B cell (primary cell): Measurements from ENCODE around the gene GSG1. TPM values are rescaled to one million over a fixed set of nuclear protein-coding genes. Genes with fewer than 3 reads are reported as not detected.

Experiments
- ATAC-seq: fragments of 200-7000 bp; cut with Tn5 transposase; one replicate; pipeline ENCODE4 v1.10.0; 2021; ENCODE audit warnings: low read depth, mild to moderate bottlenecking, moderate number of reproducible peaks, moderate library complexity
- CTCF ChIA-PET: fragments of 350-600 bp; sonication (Branson Sonifier 250); formaldehyde crosslinking; loops from one replicate; lab custom pipeline; 2021; ENCODE audit warnings: antibody characterized with exemption, inconsistent platforms; lab: Charles Lee
- POLR2A ChIA-PET: fragments of 350-600 bp; sonication (Branson Sonifier 250); formaldehyde crosslinking; loops from one replicate; lab custom pipeline; 2021; ENCODE audit warnings: antibody characterized with exemption; lab: Charles Lee
- DNase-seq: peaks from one replicate; pipeline ENCODE4 v3.0.0; 2013
- H2AFZ ChIP-seq: 2 replicates; pipeline ENCODE4 v1.6.1; 2012; ENCODE audit warnings: mild to moderate bottlenecking, low read depth, low read length; ENCODE audit not compliant: insufficient read depth, poor library complexity, severe bottlenecking
- H3K27ac ChIP-seq, 2 donors: 1 replicate in 1 of 2; 2 replicates in 1 of 2; pipeline ENCODE4 v1.5.1; 2012 to 2013; ENCODE audit warnings: low read length in 2 of 2, mild to moderate bottlenecking in 2 of 2, moderate library complexity in 1 of 2
- H3K27me3 ChIP-seq, 4 experiments: fragments of 200-600 bp in 1 of 4; sonication (generic) in 1 of 4; replicated peaks in 1 of 4; 1 replicate in 2 of 4; 2 replicates in 2 of 4; pipeline versions ENCODE4 v1.6.1 to v1.7.0; 2013 to 2016; ENCODE audit warnings: low read length in 3 of 4, mild to moderate bottlenecking in 2 of 4, mixed read lengths in 1 of 4, moderate library complexity in 1 of 4; ENCODE audit not compliant: insufficient read depth in 4 of 4, control insufficient read depth in 3 of 4; ENCODE audit errors: control extremely low read depth in 1 of 4
- H3K36me3 ChIP-seq, 2 experiments: replicated peaks in 1 of 2; 1 replicate in 1 of 2; 2 replicates in 1 of 2; pipeline versions ENCODE4 v1.6.1 to v1.7.1; 2013; ENCODE audit warnings: low read length in 1 of 2; ENCODE audit not compliant: insufficient read depth in 2 of 2, control insufficient read depth in 1 of 2; ENCODE audit errors: control extremely low read depth in 1 of 2, extremely low read depth in 1 of 2
- H3K4me1 ChIP-seq, 2 donors: fragments of 200-600 bp in 1 of 2; sonication (generic) in 1 of 2; 1 replicate in 1 of 2; 2 replicates in 1 of 2; pipeline versions ENCODE4 v1.5.1 to v1.6.1; 2013 to 2017; ENCODE audit warnings: low read length in 2 of 2; ENCODE audit not compliant: control insufficient read depth in 2 of 2, insufficient read depth in 2 of 2
- H3K4me2 ChIP-seq: replicated peaks from 2 replicates; pipeline ENCODE3; 2012; ENCODE audit warnings: mild to moderate bottlenecking, low read depth, low read length; ENCODE audit not compliant: poor library complexity, severe bottlenecking
- H3K4me3 ChIP-seq, 5 experiments: fragments of 200-600 bp in 1 of 5; sonication (generic) in 1 of 5; 1 replicate in 3 of 5; 2 replicates in 2 of 5; pipeline versions ENCODE4 v1.5.1 to v1.7.0; 2011 to 2016; ENCODE audit warnings: low read length in 4 of 5, mild to moderate bottlenecking in 4 of 5, low read depth in 2 of 5, control low read depth in 1 of 5, moderate library complexity in 1 of 5; ENCODE audit not compliant: insufficient read depth in 1 of 5; ENCODE audit errors: control extremely low read depth in 1 of 5, extremely low read depth in 1 of 5
- H3K79me2 ChIP-seq: fragments of 200-600 bp; sonication (generic); one replicate; pipeline ENCODE4 v1.6.0; 2016; ENCODE audit warnings: low read length; ENCODE audit not compliant: control insufficient read depth, insufficient read depth
- H3K9ac ChIP-seq: fragments of 200-600 bp; sonication (generic); 2 replicates; pipeline ENCODE4 v1.6.1; 2017; ENCODE audit warnings: mild to moderate bottlenecking, low read length, moderate library complexity
- H3K9me3 ChIP-seq, 3 donors: one replicate each; pipeline versions ENCODE4 v1.6.1 to v1.7.1; 2013; ENCODE audit warnings: low read length in 2 of 3; ENCODE audit not compliant: control insufficient read depth in 2 of 3, insufficient read depth in 1 of 3; ENCODE audit errors: control extremely low read depth in 1 of 3
- H4K20me1 ChIP-seq: 2 replicates; pipeline ENCODE4 v1.6.0; 2012; ENCODE audit warnings: mild to moderate bottlenecking, low read length; ENCODE audit not compliant: insufficient read depth, control insufficient read depth, poor library complexity, severe bottlenecking
- H3K27ac Mint-ChIP-seq: one replicate; pipeline ENCODE4 v1.8.0; 2021; ENCODE audit warnings: mixed read lengths
- H3K27me3 Mint-ChIP-seq: one replicate; pipeline ENCODE4 v1.8.0; 2021; ENCODE audit warnings: mixed read lengths
- H3K4me1 Mint-ChIP-seq: one replicate; pipeline ENCODE4 v1.8.0; 2021; ENCODE audit warnings: mixed read lengths
- H3K4me3 Mint-ChIP-seq: one replicate; pipeline ENCODE4 v1.8.0; 2021; ENCODE audit warnings: mixed read lengths
- H3K9me3 Mint-ChIP-seq: one replicate; pipeline ENCODE4 v1.8.0; 2022; ENCODE audit warnings: mixed read lengths; ENCODE audit not compliant: insufficient read depth
- EZH2 ChIP-seq: IDR thresholded peaks from 2 replicates; pipeline ENCODE4 v1.6.1; 2012; ENCODE audit warnings: borderline replicate concordance, low read depth, mild to moderate bottlenecking, moderate library complexity, low read length; ENCODE audit not compliant: insufficient read depth, poor library complexity, severe bottlenecking
- WGBS: methylation state at CpG from one replicate; pipeline ENCODE4 v1.1.5; 2013; ENCODE audit warnings: missing lambda C conversion rate; ENCODE audit not compliant: insufficient coverage; 5-methylcytosine and 5-hydroxymethylcytosine counted together
- intact Hi-C: fragments of 100-400 bp; cut with micrococcal nuclease; formaldehyde crosslinking; loops from one replicate; pipeline ENCODE4 v1.10.0; 2022
- polyA plus RNA-seq: library from polyadenylated mRNA; depleted of rRNA; stranded (reverse); fragments of >200 nt; gene quantifications from 2 replicates; pipeline ENCODE4 v1.2.3, GENCODE V29; 2012
- total RNA-seq, 2 donors: library from RNA; stranded (reverse); fragments of 120-200 nt in 1 of 2; gene quantifications; 1 replicate in 1 of 2; 2 replicates in 1 of 2; pipeline versions ENCODE4 v1.2.3 to v1.2.4, GENCODE V29; 2013 to 2022
- TF ChIP-seq, protein P1 (sequence below): fragments of 200-600 bp; IDR thresholded peaks from one replicate; pipeline ENCODE4 v1.8.0; 2022; ENCODE audit warnings: antibody characterized with exemption, mild to moderate bottlenecking

The GSG1 gene
- total and polyA plus RNA-seq, 2 donors (not counting 1 experiment from before 2014, with no cell fraction given): not detected

DNA sequence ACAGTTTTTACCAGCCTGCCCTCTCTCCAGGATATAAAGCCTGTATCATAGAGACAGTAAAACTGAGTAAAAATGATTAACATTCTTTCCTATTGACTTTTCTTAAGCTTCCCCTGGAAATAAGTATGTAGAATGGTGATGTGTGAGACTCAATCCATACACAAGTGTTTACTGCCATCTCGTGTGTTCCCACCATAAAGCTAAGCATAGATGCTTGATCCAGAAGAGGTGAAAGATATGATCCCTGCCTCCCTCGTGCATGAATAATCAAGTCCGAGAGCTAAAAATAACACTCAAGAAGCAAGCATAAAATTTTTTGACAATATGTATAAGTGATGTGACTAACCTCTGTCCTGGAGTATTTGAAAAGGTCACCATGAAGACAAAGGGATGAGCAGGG lies 16.9 kb upstream of the GSG1 start:
- Histone ChIP-seq H3K36me3 (no peaks in the 10 kb centered on the region), H3K27ac (no peak overlapping the region), H3K4me1 (no peaks in the 10 kb centered on the region), H3K27me3 (no peaks in the 10 kb centered on the region), H3K4me2 (no peak overlapping the region), H4K20me1 (no peaks in the 10 kb centered on the region), H2AFZ (no peak overlapping the region), H3K4me3 (no peak overlapping the region), H3K9me3 (no peaks in the 10 kb centered on the region), H3K9ac (no peak overlapping the region), H3K79me2 (no peaks in the 10 kb centered on the region)
- H3K27ac Mint-ChIP-seq: no peak overlapping the region
- no peak overlapping the region for H3K4me3 Mint-ChIP-seq
- no peak for TF ChIP-seq EZH2
- TF ChIP-seq, protein P1, sequence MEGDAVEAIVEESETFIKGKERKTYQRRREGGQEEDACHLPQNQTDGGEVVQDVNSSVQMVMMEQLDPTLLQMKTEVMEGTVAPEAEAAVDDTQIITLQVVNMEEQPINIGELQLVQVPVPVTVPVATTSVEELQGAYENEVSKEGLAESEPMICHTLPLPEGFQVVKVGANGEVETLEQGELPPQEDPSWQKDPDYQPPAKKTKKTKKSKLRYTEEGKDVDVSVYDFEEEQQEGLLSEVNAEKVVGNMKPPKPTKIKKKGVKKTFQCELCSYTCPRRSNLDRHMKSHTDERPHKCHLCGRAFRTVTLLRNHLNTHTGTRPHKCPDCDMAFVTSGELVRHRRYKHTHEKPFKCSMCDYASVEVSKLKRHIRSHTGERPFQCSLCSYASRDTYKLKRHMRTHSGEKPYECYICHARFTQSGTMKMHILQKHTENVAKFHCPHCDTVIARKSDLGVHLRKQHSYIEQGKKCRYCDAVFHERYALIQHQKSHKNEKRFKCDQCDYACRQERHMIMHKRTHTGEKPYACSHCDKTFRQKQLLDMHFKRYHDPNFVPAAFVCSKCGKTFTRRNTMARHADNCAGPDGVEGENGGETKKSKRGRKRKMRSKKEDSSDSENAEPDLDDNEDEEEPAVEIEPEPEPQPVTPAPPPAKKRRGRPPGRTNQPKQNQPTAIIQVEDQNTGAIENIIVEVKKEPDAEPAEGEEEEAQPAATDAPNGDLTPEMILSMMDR: no peak
- ChIA-PET CTCF (interaction anchor here (0.9 to 1.4 kb wide), 2 partner anchors 9 to 282 kb away, joined by 3 read pairs; no protein-coding TSS in a partner anchor), POLR2A (no interaction called here)
- DNase-seq (no peak), ATAC-seq (no peak)
- intact Hi-C loops: no loop called here
- H3K27me3 Mint-ChIP-seq: peaks cover 21% of the 10 kb centered on the region
- H3K4me1 Mint-ChIP-seq: no peaks in the 10 kb centered on the region
- H3K9me3 Mint-ChIP-seq: no peaks in the 10 kb centered on the region
- no CpG with 5 or more reads among the region's 3 CpGs for WGBS

DNA sequence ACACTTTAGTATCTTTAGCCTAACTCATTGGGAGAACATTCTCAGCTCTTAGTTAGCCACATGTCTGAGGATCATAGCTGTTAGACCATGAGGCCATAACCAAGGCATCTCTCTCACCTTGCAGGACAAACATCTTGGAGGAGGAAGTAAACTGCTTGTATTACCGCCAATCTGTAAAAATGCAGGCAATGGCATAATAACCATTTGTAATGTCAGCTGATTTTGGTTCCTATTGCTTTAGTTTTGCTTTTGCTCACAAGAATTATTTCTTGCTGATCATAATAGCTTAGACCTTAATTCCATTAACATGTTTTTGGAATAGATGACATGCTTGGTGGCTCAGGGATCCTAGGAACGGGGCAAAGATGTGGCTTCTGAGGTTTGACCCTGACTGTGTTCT lies 16.4 kb upstream of the GSG1 start:
- Mint-ChIP-seq H3K4me1 (no peaks in the 10 kb centered on the region), H3K4me3 (no peak overlapping the region), H3K27ac (no peak overlapping the region), H3K9me3 (no peaks in the 10 kb centered on the region), H3K27me3 (peaks cover 21% of the 10 kb centered on the region)
- H3K4me3 ChIP-seq: no peak overlapping the region
- intact Hi-C loops: no loop called here
- H3K27ac ChIP-seq: no peak overlapping the region
- ChIA-PET CTCF (interaction anchor here (0.9 to 1.4 kb wide), 2 partner anchors 9 to 282 kb away, joined by 3 read pairs; no protein-coding TSS in a partner anchor), POLR2A (no interaction called here)
- no peak for TF ChIP-seq EZH2
- TF ChIP-seq, protein P1: no peak
- H3K9me3 ChIP-seq: no peaks in the 10 kb centered on the region
- no peaks in the 10 kb centered on the region for H3K27me3 ChIP-seq
- no peak overlapping the region for H3K4me2 ChIP-seq
- no peak overlapping the region for H3K9ac ChIP-seq
- ATAC-seq (no peak), DNase-seq (no peak)
- no peaks in the 10 kb centered on the region for H3K79me2 ChIP-seq
- 80% methylated on average over 1 of the region's 2 CpGs for WGBS
- H3K4me1 ChIP-seq: no peaks in the 10 kb centered on the region
- H3K36me3 ChIP-seq: no peaks in the 10 kb centered on the region
- no peaks in the 10 kb centered on the region for H4K20me1 ChIP-seq
- no peak overlapping the region for H2AFZ ChIP-seq
